AG10803 (cell line): ENCODE measurements around the gene CD34.

Experiments
- DNase-seq: peaks from one replicate; pipeline ENCODE4 v3.0.0; 2010; ENCODE audit warnings: low read depth
- H3K4me3 ChIP-seq: 2 replicates; pipeline ENCODE4 v1.5.1; 2011; ENCODE audit warnings: mild to moderate bottlenecking, low read length, control low read depth
- TF ChIP-seq, protein P1 (sequence below): conservative IDR thresholded peaks from 2 replicates; pipeline ENCODE4 v1.5.1; 2011; ENCODE audit warnings: mild to moderate bottlenecking, low read length, control low read depth, inconsistent platforms

CD34 gene

DNA sequence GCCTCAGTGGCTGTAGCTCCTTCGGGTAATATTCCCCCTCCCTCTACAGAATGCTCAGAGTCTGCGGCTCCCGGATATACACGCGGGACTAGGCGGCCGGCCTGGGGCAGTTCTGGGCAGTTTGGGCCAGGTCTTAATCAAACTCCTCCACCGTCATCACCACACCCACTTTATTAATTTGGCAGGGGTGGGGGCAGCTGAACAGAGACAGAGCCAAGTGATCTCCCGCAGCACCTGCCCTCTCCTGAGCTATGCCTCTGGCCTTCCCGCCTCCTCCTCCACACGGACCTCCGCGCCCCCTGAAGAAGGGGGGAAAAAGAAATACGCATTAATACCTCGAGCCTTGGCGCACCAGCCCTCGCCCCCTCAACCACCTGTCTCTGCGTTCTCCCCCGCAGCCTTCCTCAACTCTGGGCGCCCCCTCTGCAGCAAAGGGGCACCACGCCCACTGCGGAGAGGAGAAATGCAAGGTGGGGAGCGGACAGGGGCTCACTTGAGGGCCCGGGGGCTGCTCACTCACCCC is 42.6 kb downstream of the CD34 start:
- TF ChIP-seq, protein P1, sequence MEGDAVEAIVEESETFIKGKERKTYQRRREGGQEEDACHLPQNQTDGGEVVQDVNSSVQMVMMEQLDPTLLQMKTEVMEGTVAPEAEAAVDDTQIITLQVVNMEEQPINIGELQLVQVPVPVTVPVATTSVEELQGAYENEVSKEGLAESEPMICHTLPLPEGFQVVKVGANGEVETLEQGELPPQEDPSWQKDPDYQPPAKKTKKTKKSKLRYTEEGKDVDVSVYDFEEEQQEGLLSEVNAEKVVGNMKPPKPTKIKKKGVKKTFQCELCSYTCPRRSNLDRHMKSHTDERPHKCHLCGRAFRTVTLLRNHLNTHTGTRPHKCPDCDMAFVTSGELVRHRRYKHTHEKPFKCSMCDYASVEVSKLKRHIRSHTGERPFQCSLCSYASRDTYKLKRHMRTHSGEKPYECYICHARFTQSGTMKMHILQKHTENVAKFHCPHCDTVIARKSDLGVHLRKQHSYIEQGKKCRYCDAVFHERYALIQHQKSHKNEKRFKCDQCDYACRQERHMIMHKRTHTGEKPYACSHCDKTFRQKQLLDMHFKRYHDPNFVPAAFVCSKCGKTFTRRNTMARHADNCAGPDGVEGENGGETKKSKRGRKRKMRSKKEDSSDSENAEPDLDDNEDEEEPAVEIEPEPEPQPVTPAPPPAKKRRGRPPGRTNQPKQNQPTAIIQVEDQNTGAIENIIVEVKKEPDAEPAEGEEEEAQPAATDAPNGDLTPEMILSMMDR, result no peak
- H3K4me3 ChIP-seq, result peak overlapping the region; percentile 78
- peak; percentile 42 for DNase-seq

DNA sequence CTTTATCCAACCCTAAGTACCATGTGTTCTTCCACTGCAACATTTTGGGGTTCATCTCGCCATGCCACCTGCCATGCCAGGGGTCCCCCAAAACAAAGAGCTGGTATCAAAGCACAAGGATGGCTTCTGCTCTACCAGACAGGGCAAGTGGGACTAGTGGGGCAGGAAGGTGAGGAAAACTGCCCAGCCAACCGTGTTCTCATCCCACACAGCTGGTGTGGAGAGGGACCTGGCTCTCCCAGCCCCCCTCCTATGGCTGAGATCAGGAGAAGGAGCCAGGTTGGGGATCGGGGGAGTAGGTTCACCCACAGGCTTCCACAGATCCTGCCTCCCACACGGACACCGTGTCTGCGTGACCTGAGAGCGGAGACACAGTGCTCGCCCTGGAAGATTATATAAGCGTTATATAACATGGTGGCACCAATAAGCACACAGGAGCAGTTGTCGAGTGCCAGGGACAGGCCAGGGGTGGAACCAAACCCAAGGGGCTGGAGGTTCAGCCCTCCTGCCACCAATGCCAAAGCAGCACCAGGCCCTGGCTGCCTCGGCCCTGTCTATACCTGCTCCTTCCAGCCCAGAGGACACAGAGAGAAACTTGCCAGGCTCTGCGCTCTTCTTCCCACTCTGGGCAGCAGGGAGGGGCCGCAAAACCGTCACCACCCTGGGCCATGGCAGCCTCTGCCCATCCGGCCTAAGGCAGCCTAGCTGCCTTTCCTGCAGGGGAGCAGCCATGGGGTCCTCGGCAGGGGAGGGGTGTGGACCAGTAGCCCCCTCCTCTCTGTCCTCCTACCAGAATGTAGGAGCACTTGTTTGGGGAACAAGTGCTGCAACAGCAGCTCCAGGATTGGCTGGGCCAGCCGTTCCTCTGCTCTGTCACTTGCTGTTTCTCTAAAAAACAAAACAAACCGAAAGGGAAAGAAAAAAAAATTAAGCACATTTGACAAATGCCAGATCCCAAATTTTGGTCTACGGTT is 43.5 kb downstream of the CD34 start:
- H3K4me3 ChIP-seq, result peak overlapping the region; percentile 78

DNA sequence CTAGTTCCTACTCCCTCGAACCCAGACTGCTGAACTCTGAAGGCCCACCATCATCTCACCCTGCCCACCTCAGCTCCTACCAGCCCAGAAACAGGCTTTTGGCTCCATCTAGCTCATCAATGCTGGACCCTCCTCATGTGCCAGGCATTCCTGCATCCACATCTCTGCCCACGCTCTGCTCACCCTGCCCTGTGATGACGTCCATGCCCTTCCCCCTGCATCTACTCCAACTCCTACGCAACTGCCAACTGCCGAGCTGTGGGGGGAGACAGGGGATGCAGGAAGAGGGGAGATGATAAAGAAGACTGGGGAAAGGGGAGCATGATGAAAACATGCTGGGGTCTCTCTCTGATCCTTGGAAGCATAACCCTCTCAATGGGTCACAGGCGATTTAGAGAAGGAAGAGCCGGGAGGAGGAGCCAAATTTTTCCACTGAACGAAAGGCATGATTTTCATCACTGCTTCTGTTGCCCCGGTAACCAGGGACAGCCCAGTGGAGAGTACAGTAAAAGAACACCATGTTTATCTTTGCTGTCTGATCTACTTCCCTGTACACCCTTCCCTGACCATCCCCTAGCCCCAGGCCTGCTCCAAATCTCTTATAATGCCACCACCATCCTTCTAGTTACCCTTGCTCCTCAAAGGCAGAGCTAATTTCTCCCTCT is 44.3 kb downstream of the CD34 start:
- H3K4me3 ChIP-seq, result no peak overlapping the region
- TF ChIP-seq, protein P1, result no peak
- DNase-seq, result peak; percentile 32

More for the DNA sequence above, 43.5 kb downstream of the CD34 start:
- TF ChIP-seq, protein P1, result no peak
- no peak for DNase-seq

DNA sequence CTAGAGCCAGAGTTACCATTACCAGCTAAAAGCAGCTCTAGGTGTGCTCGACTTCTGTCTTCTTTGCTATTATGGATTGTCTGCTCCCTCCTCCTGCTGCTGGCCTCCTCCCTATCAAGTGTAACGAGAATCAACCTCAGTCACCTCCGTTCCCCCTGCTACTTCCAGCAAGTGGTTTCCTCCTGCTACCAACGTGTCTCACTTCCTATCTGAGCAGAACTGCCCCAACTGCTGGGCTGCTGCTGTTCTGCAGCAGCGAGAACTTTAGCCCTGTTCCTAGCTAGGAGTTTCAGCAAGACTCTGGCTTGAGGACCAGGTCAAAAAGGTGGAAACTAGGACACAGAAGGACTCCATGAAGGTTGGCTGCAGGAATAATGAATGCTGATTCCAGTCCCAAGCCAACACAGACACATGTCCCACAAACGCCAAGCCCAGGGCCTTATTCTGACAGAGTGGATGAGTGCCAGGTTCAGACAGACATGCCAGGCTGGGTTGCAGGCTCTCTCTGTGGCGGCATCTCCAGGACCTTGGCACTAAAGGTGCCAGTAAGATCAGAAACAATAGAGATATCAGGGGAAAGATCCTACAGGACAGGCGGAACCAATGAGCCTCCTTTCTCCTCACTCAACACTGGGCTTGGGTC is 46.9 kb downstream of the CD34 start:
- no peak overlapping the region for H3K4me3 ChIP-seq
- no peak for DNase-seq
- TF ChIP-seq, protein P1, result no peak

DNA sequence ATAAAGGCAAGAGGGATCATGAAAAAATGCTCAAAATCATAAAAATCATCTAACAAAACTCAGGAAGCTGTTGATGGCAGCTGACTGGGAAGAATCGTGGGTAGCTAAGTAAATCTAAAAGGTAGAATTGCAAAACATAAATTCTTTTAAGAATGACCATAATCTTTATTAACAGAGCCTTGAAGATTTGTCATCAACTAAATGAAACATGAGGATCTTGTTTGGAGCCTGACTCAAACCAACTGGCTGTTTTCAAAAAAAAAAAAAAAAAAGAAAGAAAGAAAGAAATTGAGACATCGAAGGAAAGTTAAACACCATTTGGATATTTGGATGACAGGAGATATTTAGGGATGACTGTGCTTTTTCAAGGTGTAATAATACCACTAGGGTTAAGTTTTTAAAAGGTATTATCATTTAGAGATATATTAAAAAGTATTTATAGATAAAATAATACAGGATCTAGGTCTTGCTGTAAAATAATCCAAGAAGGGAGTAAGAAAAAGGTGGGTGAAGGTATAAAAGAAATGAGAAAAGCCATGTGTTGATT is 48.6 kb downstream of the CD34 start:
- TF ChIP-seq, protein P1, result no peak
- no peak overlapping the region for H3K4me3 ChIP-seq
- peak; percentile 67 for DNase-seq

DNA sequence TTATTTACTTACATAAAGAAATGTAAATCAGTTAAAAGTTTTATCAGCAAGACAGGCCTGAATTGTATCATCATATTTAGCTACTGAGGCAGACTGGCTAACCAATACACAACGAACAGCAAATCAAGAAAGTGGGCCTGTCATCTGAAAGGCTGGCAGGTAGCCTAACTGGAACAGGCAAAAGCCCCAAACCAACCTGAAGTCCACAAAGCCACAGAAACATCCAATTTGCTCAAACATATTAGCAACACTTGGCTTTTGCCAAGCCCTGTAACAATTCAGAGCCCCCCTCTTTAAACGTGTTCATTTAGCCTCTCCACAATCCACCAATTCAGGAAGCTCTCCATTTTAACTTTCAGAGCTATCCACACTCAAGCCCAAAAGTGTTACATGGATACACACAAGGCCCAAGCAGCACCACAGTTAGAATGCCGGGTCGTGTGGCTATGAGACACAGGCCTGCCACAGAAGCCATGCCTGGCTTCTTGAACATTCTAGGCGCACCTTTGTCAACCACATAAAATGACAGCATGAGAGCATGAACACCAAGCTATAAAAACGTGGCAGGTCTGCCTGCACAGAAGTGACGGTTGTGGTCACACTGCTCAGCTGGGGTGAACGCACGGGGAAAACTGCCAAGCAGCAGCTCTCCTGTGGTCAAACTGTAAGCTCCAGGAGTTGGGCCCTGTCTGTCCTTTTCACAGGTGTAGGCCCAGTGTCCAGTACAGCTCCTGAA is 49.3 kb downstream of the CD34 start:
- H3K4me3 ChIP-seq, result no peak overlapping the region
- TF ChIP-seq, protein P1, result no peak
- peak; percentile 29 for DNase-seq
